Measurements from ENCODE around the gene FCHSD1.

GRCh38 chr5:141634720-141635119 is 16.5 kb downstream of the FCHSD1 start:
- TF ChIP-seq SUZ12 (IDR thresholded peaks at IDR 0.05; ENCODE audit: extremely low read depth, insufficient read depth, insufficient read length) (no peak), ZNF274 (IDR thresholded peaks at IDR 0.05; ENCODE audit: low read depth, low read length) (no peak)
